BJ (cell line): Measurements from ENCODE around the gene VKORC1. TPM values are rescaled to one million over a fixed set of nuclear protein-coding genes. Genes with fewer than 3 reads are reported as not detected.
A peak's percentile ranks its signal among the peaks of the same experiment; 100 is the strongest.
"Not testable (repeated sequence)": the region's sequence is repeated elsewhere in the genome, so short reads cannot be mapped to it uniquely, and the experiment has no call there.

ENCODE experiments used
- CTCF ChIA-PET: fragments of 350-600 bp; formaldehyde crosslinking; extraction: SDS; loops from one replicate; lab custom pipeline; 2021; ENCODE audit warnings: antibody characterized with exemption, inconsistent platforms; lab: Yijun Ruan, JAX
- POLR2A ChIA-PET: fragments of 300-600 bp; sonication (Branson Sonifier 250); formaldehyde crosslinking; extraction: SDS; loops from one replicate; lab custom pipeline; 2021; ENCODE audit warnings: antibody characterized with exemption; lab: Charles Lee
- DNase-seq: peaks from one replicate; pipeline ENCODE4 v3.0.0-alpha.2; 2011; ENCODE audit warnings: low read depth
- H3K27me3 ChIP-seq: 2 replicates; pipeline ENCODE4 v1.6.0; 2011; ENCODE audit warnings: low read length; ENCODE audit not compliant: control insufficient read depth, insufficient read depth
- H3K36me3 ChIP-seq: 2 replicates; pipeline ENCODE4 v1.5.1; 2011; ENCODE audit warnings: low read length; ENCODE audit not compliant: control insufficient read depth, insufficient read depth
- H3K4me3 ChIP-seq: 2 replicates; pipeline ENCODE4 v1.5.1; 2011; ENCODE audit warnings: low read depth, mild to moderate bottlenecking, control low read depth, low read length
- CTCF ChIP-seq: IDR thresholded peaks from 2 replicates; pipeline ENCODE4 v1.5.1; 2011; ENCODE audit warnings: low read depth, mild to moderate bottlenecking, control low read depth, inconsistent platforms, low read length, moderate library complexity; ENCODE audit not compliant: insufficient read depth
- polyA plus RNA-seq: library from polyadenylated mRNA; depleted of rRNA; stranded (reverse); fragments of >200 nt; gene quantifications from 2 replicates; pipeline ENCODE4 v1.2.3, GENCODE V29; 2011

VKORC1 gene
- polyA plus RNA-seq, 1 experiment = 515 TPM

GRCh38 chr16:31105677-31106213 lies 11.1 kb upstream of the VKORC1 start:
- peak; percentile 86 for TF ChIP-seq CTCF
- DNase-seq = no peak
- Histone ChIP-seq H3K27me3 (no peaks in the 10 kb centered on the region), H3K36me3 (peaks cover 8% of the 10 kb centered on the region), H3K4me3 (no peak overlapping the region)
- ChIA-PET POLR2A (no interaction called here), CTCF (no interaction called here)

- POLR2A ChIA-PET, H3K36me3 ChIP-seq, H3K27me3 ChIP-seq, H3K4me3 ChIP-seq, DNase-seq: not testable (repeated sequence)
- CTCF ChIA-PET = interaction anchor here (1.0 to 1.6 kb wide), 6 partner anchors 38 to 151 kb away, joined by 3 to 4 read pairs (median 3); partner anchors contain the start of gene HSD3B7
Measured at GRCh38 chr16:31100876-31101641, 6.5 kb upstream of the VKORC1 start.

GRCh38 chr16:31099860-31100638 lies 5.5 kb upstream of the VKORC1 start:
- TF ChIP-seq CTCF = no peak
- no peak for DNase-seq
- Histone ChIP-seq H3K36me3 (no peaks in the 10 kb centered on the region), H3K27me3 (no peaks in the 10 kb centered on the region), H3K4me3 (no peak overlapping the region)
- CTCF ChIA-PET = interaction anchor here (0.8 to 1.8 kb wide), 6 partner anchors 22 to 150 kb away, joined by 3 to 6 read pairs (median 4); no protein-coding TSS in a partner anchor
- POLR2A ChIA-PET = no interaction called here

GRCh38 chr16:31094088-31094423 lies 541 bp downstream of the VKORC1 start:
- H3K4me3 ChIP-seq = peak overlapping the region; percentile 93
- no peak for DNase-seq
- ChIA-PET POLR2A (no interaction called here), CTCF (interaction anchor here (0.5 to 6.4 kb wide), 7 partner anchors 14 to 152 kb away, joined by 3 to 54 read pairs (median 3); partner anchors contain the start of gene HSD3B7)
- H3K36me3 ChIP-seq = peaks cover 3% of the 10 kb centered on the region
- no peak for TF ChIP-seq CTCF
- no peaks in the 10 kb centered on the region for H3K27me3 ChIP-seq

- ChIA-PET CTCF (interaction anchor here (1.1 to 6.4 kb wide), 4 partner anchors 14 to 151 kb away, joined by 3 to 54 read pairs (median 3); partner anchors contain the start of gene HSD3B7), POLR2A (no interaction called here)
- H3K27me3 ChIP-seq = no peaks in the 10 kb centered on the region
- peaks cover 7% of the 10 kb centered on the region for H3K36me3 ChIP-seq
- DNase-seq = no peak
- no peak for TF ChIP-seq CTCF
- peak overlapping the region; percentile 93 for H3K4me3 ChIP-seq
Measured at GRCh38 chr16:31093132-31093703, 1.4 kb downstream of the VKORC1 start.
